HG03342 (cell line): Measurements from ENCODE around the gene GOLGA8J.
"Not testable (repeated sequence)": the region's sequence is repeated elsewhere in the genome, so short reads cannot be mapped to it uniquely, and the experiment has no call there.

Source experiments
- ATAC-seq: cut with Tn5 transposase; IDR thresholded peaks from one replicate; pipeline ENCODE4 v1.9.1; 2021; ENCODE audit warnings: mild to moderate bottlenecking, moderate library complexity; ENCODE audit not compliant: unreplicated experiment

Gene GOLGA8J

GRCh38 chr15:30073915-30074314 is 8.8 kb upstream of the GOLGA8J start:
- no peak for ATAC-seq

- not testable (repeated sequence) for ATAC-seq
Measured at GRCh38 chr15:30080816-30081215, 1.9 kb upstream of the GOLGA8J start.

DNA sequence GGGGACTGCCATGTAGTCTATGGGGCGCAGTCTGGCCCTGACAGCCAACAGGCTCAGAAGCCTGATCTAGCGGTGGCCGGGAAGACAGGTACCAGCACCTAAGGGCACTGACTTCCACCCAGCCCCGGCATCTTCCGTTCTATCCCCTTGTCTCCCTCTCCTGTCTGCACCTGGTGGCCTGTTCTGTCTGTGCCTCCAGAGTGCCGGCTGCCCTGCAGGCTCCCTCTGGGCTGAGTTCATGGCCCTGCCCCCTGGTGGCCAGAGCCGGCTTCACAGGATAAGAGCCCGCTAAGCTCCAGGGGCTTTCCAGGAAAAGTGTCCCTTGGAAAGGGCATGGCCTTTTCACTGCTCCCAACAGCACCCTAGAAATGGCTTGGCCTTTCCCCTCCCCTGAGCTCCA is 15.1 kb downstream of the GOLGA8J start:
- ATAC-seq = not testable (repeated sequence)

DNA sequence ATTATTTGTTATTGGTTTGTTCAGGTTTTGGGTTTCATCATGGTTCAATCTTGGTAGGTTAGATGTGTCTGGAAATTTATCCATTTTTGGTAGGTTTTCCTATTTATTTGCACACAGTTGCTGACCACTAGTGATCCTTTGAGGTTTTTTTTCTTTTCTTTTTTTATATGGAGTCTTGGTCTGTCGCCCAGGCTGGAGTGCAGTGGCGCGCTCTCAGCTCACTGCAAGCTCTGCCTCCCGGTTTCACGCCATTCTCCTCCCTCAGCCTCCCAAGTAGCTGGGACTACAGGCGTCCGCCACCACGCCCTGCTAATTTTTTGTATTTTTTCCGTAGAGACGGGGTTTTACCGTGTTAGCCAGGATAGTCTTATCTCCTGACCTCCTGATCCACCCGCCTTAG is 20.1 kb downstream of the GOLGA8J start:
- ATAC-seq = not testable (repeated sequence)

GRCh38 chr15:30103941-30104507 is 21.3 kb downstream of the GOLGA8J start:
- not testable (repeated sequence) for ATAC-seq

- ATAC-seq = not testable (repeated sequence)
Measured at GRCh38 chr15:30110591-30110990, 27.8 kb downstream of the GOLGA8J start.

- not testable (repeated sequence) for ATAC-seq
Measured at GRCh38 chr15:30130066-30130465, 47.3 kb downstream of the GOLGA8J start.

DNA sequence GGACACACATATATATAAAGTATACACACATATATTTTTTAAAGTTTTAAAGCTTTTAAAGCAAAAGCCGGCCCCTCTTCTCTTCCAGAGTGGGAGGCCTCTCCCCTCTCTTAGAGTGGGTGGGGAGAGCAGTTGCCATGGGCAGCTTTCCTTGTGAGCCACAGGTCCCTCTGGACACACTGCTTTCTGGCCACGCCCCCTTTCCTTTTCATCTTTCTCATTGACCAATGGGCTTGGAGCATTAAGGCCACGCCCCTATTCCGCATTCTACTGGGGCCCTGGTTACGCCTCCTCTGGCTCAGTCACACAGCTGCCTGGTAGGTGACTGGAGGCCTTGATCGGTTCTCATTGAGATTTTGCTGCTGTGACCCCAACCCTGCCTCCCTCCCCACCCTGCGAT is 52.0 kb downstream of the GOLGA8J start, which contains the start of gene GOLGA8T:
TSS of gene GOLGA8T (plus strand) at position 301 of the 400 bp plus-strand sequence. CDS start at position 399, 98 bp downstream.
- ATAC-seq = not testable (repeated sequence)
